GM21526 (cell line): ENCODE results near the gene ACER2.
A peak's percentile ranks its signal among the peaks of the same experiment; 100 is the strongest.
"Not testable (repeated sequence)": the region's sequence is repeated elsewhere in the genome, so short reads cannot be mapped to it uniquely, and the experiment has no call there.

Experiments
- ATAC-seq: cut with Tn5 transposase; IDR thresholded peaks from one replicate; pipeline ENCODE4 v1.9.1; 2021; ENCODE audit warnings: moderate library complexity; ENCODE audit not compliant: unreplicated experiment, low FRiP score

ACER2 gene

DNA sequence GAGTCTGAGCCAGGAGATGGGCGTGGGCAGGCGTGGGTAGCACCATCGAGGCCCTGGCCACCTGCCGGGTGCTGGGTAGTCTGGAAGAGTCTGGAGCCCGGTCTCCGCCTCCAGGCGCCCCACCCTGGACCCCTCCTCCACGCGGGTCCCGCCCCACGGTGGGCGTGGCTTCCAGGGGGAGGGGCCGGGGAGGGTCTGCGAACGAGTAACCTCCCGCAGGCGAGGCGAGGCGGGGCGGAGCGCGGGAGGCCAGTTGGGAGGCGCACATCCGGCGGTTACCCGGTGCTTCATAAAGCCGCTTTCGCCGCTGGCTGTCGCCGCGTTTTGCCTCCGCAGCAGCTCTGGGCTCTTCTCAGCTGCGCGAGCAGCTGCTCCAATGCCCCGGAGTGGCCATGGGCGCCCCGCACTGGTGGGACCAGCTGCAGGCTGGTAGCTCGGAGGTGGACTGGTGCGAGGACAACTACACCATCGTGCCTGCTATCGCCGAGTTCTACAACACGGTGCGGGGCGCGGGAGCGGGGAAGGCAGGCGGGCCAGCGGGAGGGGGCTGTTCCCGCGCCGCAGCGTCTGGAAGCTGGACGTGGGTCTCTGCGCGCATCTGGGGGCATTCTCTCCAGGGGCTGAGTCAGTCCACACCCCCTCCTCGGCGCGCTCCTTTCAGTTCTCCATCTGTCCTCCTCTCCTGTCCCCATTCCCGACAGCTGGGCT is at the start of gene ACER2:
ACER2 (plus strand) TSS at position 317 of the 708 bp plus-strand sequence; CDS start at position 393, 76 bp downstream.
- ATAC-seq, result peak; percentile 93

DNA sequence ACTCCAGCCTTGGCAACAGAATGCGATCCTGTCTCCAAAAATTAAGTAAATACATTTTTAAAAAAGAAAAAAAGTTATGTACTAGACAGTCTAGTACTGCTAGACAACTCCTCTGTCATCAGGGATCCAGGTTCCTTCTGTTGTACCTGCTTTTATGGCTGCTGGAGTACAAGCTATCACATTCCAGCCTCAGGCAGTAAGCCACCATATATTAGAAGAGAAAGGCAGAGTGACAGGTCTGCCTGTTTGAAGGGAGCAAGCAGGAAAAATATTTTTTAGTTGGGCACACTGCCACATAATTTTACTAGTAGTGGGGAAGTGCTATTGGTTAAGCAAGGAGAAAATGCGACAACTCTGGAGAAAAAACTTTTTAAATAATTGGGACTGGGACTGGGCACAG is 39.7 kb upstream of the ACER2 start:
- ATAC-seq, result no peak

DNA sequence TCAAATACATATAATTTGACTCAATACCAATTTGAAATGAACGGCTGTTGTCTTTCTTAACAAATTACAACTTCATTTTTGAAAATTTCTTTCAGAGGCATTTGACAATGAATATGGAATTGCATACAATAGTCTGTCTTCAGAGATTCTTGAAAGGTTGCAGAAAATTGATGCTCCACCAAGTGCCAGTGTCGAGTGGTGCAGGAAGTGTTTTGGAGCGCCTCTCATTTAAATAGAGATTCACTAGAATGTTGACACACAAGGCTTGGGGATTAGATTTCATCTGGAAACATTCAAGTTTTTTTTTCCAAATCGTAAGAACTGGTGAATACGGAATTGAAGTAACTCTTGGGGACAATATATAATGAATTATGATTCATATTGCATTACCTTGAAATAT is 36.9 kb upstream of the ACER2 start:
- no peak for ATAC-seq

DNA sequence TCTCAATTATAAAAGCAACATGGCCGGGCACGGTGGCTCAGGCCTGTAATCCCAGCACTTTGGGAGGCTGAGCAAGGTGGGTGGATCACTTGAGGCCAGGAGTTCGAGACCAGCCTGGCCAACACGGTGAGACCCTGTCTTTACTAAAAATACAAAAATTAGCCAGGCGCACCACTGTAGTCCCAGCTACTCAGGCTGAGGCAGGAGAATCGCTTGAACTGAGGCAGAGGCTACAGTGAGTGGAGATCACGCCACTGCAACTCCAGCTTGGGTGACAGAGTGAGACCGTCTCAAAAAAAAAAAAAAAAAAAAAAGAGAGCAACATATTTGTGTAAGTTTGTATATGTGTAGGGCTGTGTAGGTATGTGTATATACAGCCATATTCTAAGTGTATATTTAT is 36.2 kb upstream of the ACER2 start:
- ATAC-seq, result no peak

DNA sequence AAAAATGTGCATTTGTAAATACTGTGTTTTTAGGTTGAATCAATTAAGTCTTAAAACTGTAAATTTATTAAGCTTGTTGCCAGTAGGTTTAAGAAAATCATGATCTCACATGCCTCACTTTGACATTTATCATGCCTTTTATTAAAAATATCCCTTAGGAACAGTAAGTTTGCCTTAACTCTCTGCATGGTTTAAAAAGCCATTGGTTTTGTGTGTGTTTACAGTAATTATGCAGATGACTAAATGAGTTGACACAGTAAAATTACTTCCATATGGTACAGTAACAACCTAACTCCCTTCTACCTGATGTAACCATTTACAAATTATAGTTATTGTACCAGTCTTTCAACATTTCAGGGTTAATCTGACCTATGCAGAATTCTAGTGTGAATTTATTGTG is 35.3 kb upstream of the ACER2 start:
- ATAC-seq, result no peak

DNA sequence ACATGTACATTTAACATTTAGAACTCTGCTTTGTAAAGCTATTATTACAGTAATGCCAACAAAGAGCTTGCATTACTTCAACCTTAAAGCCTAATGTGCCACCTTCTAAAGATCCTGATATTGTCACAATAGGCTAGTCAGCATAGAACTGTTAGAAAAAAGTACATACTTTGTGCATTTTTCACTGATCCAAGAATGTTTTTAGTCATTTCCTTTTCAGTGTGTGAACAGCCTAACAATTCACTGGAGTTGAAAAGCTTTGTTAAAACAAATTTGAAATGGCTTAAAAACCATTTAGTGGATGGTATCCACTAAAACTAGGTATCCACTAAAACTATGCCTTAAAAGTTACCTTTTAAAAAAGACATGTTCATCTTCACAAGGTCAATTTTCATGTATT is 33.3 kb upstream of the ACER2 start:
- ATAC-seq, result no peak

DNA sequence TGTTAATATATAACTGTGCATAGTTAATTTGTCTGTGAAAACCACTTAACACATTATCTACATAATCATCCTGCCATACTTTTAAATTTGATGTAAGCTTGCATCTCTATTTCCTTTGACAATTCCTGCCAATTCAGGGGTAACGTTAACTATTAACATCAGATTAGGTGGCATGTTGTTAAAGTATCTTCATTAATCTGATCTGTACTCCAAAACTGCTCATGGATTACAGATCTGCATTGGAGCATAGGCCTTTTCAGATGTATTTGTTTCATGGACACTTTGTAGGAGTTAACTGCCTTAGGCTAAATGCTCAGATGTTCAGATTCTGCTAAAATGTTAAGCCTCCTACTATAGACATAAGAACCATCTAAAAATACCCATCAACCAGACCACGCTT is 31.9 kb upstream of the ACER2 start:
- ATAC-seq, result no peak

DNA sequence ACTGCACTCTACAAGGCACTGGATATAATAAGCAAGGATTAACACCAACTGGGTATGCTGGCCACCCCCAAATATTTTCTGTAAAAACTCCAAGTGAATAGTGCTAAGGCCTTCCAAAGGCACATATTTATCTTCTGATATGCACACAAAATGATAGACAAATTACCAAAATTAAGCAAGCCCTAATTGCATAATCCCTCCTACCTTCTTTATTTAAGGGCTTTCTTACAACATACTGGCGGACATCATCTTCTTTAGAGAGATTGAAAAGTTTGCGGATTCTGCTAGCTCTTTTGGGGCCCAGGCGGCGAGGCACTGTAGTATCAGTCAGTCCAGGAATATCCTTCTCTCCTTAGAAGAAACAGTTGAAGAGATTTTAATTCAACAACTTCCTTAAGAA is 30.6 kb upstream of the ACER2 start:
- no peak for ATAC-seq

DNA sequence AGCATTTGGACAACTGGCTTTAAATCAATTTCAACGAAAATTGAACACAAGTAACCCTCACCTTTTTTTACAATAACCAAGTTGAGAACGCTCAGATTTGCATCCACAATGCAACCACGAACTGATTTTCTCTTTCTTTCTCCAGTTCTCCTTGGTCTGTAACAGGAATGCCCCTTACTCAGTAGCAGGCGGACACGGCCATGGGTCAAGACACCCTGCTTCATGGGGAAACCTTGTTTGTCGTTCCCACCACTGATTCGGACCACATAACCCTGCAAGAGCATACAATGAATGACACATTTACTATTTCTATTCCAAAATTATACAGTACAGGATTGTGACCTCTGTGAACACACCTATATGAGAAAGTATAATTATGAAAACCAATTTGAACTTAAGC is 30.2 kb upstream of the ACER2 start:
- ATAC-seq, result no peak

DNA sequence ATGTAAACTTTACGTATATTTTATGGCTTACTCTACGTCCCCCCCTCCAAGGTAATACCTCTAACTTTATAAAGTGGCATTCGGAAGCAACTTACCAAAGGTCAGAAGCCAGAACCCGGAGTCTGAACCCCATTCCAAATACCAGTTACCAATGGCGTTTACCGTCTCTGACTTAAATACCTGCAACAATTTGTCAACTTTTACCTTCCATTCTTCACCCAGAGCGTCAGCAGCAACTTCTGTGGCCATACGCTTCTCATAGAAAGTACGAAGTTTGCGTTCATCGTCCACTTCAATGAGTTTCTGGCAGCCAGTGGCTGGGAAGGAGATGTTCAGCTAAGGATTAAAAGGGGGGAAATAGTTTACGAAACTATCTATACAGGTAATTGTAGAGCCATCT is 29.5 kb upstream of the ACER2 start:
- no peak for ATAC-seq

DNA sequence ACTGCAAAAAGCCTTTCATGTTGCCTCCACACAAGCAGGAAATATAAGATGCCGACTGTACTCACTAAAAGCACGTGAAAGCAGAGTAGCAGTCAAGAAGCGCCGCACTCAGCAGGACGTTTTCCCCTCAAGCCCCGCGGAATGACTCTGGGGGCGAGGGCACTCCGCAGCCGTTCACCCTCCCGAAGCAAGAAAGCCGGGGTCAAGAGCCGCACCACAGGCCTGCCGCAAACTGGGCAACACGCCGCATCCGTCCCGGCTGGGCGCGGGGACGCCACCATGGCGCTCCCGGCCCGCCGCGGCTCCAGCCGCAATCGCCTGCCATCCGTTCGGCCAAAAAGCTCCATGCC is 29.1 kb upstream of the ACER2 start:
- ATAC-seq, result peak; percentile 34

DNA sequence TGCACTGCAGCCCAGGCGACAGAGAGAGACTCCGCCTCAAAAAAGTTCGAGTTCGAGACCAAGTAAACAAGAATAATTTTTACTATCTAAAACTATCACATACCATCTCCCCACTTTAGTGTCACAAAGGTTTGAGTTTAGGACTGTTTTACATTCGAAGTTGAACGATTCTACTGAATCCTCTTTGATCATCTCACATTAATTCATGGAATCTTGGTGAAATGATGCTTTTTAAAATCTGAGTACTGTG is 28.1 kb upstream of the ACER2 start:
- no peak for ATAC-seq

DNA sequence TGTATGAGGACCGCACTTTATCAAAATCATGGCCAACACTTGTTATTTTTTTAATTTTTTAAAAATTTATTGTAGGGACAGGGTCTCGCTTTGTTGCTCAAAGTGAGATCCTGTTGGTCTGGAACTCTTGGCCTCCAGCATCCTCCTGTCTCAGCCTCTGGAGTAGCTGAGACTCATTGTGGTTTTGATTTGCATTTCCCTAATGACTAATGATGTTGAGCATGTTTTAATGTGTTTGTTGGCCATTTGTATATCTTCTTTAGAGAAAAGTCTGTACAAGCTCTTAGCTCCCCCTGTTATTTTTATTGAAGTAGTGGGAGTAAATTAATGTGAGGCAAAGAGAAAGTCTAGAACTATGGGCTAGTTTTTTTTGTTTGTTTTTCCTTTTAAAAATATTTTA is 27.2 kb upstream of the ACER2 start:
- no peak for ATAC-seq

DNA sequence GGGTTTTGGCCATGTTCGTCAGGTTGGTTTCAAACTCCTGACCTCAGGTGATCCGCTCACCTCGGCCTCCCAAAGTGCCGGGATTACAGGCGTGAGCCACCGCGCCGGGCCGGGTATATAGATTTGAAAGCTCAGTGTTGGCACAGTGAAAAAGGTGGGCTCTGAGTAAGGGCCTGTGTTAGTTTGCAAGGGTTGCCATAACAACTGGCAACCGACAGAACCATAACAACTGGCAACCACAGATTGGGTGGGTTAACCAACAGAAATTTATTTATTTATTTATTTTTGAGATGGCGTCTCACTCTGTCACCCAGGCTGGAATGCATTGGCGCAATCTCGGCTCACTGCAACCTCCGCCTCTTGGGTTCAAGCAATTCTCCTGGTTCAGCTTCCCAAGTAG is 23.6 kb upstream of the ACER2 start:
- not testable (repeated sequence) for ATAC-seq

DNA sequence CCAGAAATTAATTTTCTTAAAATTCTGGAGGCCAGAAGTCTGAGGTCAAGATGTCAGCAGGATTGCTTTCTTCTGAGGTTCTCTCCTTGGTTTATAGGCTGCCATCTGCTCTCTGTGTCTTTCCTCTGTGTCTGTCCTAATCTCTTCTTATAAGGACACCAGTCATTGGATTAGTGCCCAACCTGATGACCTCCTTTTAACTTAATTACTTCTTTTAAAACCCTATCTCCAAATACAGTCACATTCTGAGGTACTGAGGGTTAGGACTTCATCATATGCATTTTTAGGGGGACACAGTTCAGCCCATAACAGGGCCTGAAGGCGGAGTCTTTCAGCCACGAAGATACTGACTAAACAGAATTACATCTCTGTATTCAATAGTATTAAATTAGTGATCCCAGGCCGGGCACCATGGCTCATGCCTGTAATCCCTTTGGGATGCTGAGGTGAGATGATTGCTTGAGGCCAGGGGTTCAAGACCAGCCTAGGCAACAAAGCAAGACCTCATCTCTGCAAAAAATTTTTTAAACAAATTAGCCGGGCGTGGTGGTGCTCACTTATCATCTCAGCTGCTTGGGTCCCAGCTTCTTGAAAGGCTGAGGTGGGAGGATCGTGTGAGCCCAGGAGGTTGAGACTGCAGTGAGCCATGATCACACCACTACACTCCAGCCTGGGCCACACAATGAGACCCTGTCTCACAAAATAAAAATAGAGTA is 22.9 kb upstream of the ACER2 start:
- no peak for ATAC-seq

DNA sequence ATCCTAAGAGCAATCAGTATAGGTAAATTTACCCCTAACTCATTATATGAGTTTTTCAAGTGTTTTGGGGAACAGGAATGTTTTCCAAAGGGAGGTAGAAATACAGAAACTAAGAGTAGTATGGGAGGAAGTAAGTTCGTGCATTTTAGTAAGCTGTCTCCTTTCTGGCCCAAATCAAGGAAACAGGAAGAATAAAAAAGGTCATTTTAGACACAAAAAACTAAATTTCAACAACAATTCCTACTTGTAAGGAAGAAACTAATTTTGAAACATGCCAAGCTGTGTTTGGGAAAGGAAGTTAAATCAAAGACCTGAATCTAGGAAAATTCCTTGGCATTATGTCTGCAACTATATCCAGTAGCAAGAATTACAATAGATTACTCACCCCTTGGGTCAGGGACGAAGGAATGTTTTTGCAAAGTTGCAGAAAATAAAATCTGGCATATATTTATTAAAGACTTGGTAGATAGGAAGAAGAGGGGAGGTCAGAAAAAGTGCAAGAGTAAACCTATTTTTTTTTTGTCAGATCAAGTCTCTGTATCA is 22.2 kb upstream of the ACER2 start:
- ATAC-seq, result no peak

DNA sequence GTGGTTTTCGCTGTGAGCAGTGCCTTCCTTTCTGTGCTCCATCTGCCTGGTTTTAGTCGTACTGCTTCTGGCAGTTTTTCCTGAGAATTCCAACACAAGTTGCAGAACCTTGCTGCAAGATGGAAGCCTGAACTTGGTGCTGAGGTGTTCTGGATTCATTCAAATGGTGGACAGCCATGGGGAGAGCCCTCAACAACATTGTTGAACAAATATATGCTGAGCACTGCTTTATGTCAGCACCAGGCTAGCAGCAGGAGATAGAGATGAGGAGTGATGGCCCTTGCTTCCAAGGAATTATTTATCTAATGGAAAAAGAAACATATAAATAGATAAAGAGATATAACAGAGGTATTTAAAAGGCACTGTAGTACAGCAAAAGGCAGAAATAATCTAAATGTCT is 21.5 kb upstream of the ACER2 start:
- no peak for ATAC-seq

DNA sequence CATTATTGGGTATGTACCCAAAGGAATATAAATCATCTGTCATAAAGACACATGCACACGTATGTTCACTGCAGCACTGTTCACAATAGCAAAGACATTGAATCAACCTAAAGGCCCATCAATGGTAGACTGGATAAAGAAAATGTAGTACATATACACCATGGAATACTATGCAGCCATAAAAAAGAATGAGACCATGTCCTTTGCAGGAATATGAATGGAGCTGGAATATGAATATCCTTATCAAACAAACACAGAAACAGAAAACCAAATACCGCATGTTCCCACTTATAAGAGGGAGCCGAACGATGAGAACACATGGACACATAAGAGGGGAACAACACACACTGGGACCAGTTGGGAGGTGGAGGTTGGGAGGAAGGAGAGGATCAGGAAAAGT is 19.3 kb upstream of the ACER2 start:
- ATAC-seq, result not testable (repeated sequence)

DNA sequence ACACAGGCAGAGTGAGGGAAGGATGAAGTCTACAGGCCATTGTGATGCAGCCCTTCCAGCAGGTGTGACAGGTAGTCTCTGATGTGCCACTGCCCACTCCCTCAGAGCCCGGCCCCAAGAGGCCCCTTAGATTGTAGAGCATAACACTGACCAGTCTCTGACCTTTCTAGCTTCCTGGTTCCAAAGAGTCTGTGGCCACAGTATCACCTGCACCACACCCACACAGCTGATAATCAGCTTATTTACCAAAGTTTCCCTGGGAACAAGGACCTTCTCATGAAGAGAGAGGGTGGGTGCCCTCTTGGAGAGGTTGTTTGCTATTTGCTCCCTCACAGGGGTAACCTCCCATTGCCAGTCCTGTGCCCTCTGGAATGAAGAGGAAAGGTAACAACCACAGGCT is 11.0 kb upstream of the ACER2 start:
- ATAC-seq, result no peak

DNA sequence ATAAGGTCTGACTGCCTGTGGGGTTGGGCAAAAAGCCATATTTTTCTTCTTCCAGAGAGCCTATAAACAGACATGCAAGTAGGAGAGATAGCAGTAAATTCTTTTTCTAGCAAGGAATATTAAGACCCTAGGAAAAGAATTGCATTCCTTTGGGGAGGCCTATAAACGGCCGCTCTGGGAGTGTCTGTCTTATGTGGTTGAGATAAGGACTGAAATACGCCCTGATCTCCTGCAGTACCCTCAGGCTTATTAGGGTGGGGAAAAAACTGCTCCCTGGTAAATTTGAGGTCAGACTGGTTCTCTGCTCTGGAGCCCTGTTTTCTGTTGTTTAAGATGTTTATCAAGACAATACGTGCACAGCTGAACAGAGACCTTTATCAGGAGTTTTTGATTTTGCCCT is 5.6 kb upstream of the ACER2 start:
- ATAC-seq, result not testable (repeated sequence)

DNA sequence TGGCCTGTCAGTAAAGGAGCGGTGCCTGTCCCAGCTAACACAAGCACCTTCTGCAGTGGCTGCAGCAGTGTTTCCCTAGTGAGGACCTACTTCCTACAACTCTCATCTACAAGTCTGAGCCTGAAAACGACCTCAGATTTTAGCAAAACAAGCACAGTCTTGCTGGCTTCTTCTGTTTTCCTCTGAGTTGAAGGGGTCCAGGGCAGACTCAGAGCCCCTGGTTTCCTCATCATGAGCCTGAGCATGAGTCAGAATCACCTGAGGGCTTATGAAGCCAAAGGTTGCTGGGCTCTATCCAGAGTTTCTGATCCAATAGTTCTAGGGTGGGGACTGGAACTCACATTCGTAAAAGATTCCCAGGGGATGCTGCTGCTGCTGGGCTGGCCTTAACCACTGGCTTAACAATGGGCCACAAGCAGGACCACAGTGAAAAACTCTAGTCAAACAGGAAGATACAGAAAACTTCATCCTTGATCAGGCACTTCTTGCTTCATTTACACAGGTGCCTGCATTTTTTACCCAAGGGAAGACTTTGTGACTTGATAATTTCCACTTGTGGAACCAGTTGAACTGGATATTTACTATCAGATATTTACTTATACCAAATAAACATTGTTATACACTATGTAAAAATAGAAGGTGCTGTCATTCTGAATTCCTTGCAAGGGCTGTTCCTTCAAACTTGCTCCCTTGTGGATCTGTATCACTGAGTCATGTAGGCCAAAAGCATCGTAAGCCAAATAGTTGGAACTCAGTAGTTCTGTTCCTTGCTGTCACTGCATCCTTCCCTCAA is 4.3 kb upstream of the ACER2 start:
- no peak for ATAC-seq

DNA sequence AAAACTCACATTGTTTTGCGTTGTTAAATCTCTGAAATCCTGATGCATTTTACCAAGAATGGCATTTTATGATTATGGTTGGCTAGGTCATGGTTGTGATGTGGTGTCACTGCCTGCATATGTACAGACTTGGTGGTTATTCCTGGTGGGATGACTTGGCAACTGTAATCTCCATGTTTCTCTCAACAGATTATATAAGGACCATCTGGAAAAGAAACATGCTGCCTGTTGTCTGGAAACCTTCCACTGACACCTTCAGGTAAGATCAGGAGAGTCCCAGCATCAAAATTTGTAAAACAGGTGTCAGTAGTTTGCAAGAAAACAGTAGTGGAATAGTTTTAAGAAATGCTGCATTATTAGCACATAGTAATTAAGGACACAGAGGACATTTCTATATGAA is 3.0 kb upstream of the ACER2 start:
- ATAC-seq, result no peak
